Glutamatergic neuron (in vitro differentiated cells): ENCODE results near the gene NMUR1. TPM values are rescaled to one million over a fixed set of nuclear protein-coding genes. Genes with fewer than 3 reads are reported as not detected.
A peak's percentile ranks its signal among the peaks of the same experiment; 100 is the strongest.

ENCODE experiments used
- DNase-seq: peaks from one replicate; pipeline ENCODE4 v3.0.0; 2022
- H3K27ac Mint-ChIP-seq: one replicate; pipeline ENCODE4 v1.8.0; 2020; ENCODE audit warnings: mild to moderate bottlenecking, mixed read lengths, inconsistent platforms; ENCODE audit not compliant: unreplicated experiment
- H3K27me3 Mint-ChIP-seq: one replicate; pipeline ENCODE4 v1.8.0; 2020; ENCODE audit warnings: mild to moderate bottlenecking, moderate library complexity, mixed read lengths, inconsistent platforms; ENCODE audit not compliant: unreplicated experiment
- H3K36me3 Mint-ChIP-seq: one replicate; pipeline ENCODE4 v1.8.0; 2020; ENCODE audit warnings: mild to moderate bottlenecking, mixed read lengths, inconsistent platforms; ENCODE audit not compliant: unreplicated experiment
- H3K4me1 Mint-ChIP-seq: one replicate; pipeline ENCODE4 v1.8.0; 2020; ENCODE audit warnings: mild to moderate bottlenecking, low read depth, mixed read lengths, inconsistent platforms; ENCODE audit not compliant: unreplicated experiment
- H3K4me3 Mint-ChIP-seq: one replicate; pipeline ENCODE4 v1.8.0; 2020; ENCODE audit warnings: mild to moderate bottlenecking, mixed read lengths, inconsistent platforms; ENCODE audit not compliant: unreplicated experiment
- H3K9me3 Mint-ChIP-seq: one replicate; pipeline ENCODE4 v1.8.0; 2020; ENCODE audit warnings: mild to moderate bottlenecking, moderate library complexity, mixed read lengths, inconsistent platforms; ENCODE audit not compliant: unreplicated experiment
- total RNA-seq: library from RNA; stranded (reverse); fragmentation: NEBNext Ultra II Directional; extraction: Animal tissue kit (Norgen Biotek cat#: 25700); gene quantifications from one replicate; pipeline ENCODE4 v1.2.1, GENCODE V29; 2021; ENCODE audit not compliant: unreplicated experiment
- TF ChIP-seq, protein P1 (sequence below): fragments of 200-600 bp; sonication (generic); IDR thresholded peaks from one replicate; pipeline ENCODE4 v1.5.0; 2021; ENCODE audit not compliant: partially characterized antibody, unreplicated experiment

The NMUR1 gene
- total RNA-seq, 1 donor from 2014 or later, result 0.32 TPM

DNA sequence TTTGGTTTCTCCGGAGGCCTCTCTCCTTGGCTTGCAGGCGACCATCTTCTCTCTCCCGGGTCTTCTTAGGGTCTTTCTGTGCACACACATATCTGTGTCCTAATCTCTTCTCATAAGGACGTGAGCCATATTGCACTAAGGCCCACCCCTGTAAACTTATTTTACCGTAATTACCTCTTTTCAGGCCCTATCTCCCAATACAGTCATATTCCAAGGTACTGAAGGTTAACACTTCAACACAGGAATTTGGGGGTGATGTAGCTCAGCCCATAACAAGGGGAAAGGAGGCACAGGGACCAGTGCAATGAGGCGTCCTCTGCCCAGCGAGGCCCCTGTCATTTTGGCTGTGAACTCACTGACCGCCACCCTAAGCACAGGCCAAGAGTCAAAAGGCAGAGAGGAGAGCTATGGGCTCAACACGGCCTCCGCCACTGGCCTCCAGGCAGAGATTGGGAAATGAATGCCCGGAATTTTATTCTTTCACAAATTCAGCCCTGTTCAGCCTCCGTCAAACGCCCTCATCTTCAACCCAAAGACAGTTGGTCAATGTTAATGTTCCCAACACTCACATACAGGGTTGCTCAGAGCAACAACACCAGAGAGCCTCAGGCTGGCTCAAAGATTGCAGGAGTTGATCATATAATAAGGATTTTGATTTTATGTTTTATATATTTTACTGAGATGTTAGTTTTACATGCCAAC is 15.9 kb upstream of the NMUR1 start:
- no peaks in the 10 kb centered on the region for H3K27me3 Mint-ChIP-seq
- H3K9me3 Mint-ChIP-seq, result peaks cover 5% of the 10 kb centered on the region
- no peak overlapping the region for H3K4me3 Mint-ChIP-seq
- TF ChIP-seq, protein P1, sequence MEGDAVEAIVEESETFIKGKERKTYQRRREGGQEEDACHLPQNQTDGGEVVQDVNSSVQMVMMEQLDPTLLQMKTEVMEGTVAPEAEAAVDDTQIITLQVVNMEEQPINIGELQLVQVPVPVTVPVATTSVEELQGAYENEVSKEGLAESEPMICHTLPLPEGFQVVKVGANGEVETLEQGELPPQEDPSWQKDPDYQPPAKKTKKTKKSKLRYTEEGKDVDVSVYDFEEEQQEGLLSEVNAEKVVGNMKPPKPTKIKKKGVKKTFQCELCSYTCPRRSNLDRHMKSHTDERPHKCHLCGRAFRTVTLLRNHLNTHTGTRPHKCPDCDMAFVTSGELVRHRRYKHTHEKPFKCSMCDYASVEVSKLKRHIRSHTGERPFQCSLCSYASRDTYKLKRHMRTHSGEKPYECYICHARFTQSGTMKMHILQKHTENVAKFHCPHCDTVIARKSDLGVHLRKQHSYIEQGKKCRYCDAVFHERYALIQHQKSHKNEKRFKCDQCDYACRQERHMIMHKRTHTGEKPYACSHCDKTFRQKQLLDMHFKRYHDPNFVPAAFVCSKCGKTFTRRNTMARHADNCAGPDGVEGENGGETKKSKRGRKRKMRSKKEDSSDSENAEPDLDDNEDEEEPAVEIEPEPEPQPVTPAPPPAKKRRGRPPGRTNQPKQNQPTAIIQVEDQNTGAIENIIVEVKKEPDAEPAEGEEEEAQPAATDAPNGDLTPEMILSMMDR, result no peak
- DNase-seq, result no peak
- no peaks in the 10 kb centered on the region for H3K4me1 Mint-ChIP-seq
- H3K36me3 Mint-ChIP-seq, result peaks cover 7% of the 10 kb centered on the region
- no peak overlapping the region for H3K27ac Mint-ChIP-seq

DNA sequence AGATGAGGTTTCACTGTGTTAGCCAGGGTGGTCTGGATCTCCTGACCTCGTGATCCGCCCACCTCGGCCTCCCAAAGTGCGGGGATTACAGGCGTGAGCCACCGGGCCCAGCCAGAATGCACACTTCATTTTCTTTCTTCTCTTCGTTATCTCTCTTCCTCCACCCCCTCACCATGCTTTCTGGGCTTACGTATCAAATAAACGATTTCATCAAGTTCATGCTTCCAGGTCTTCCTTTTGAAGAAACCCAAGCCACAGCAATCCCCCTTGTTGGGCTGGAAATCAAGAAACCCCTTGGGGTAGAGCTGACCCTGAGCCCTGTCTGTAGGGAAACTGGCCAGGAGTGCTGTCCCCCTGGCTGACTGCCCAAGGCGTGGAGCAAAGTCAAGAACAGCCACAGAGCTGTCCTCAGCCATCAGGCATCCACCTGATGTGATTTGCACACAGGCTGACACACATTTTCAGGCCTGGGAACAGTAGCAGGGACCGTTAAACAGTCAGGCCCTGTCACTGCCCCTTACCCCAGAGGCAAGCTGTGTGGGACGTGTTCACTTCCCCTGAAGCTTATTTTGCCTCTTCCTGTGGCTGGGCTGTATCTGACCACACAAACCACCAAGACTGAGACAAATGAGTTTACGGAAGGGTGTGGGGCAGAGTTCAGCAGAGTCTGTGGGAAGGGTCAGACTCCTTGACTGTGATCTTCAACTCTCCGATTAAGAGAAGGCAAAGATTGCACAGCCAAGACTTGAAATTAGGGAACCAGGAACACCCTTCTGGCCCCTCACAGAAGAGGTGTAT is 15.1 kb upstream of the NMUR1 start:
- Mint-ChIP-seq H3K9me3 (peaks cover 5% of the 10 kb centered on the region), H3K27ac (no peak overlapping the region), H3K4me3 (no peak overlapping the region), H3K36me3 (peaks cover 6% of the 10 kb centered on the region), H3K27me3 (no peaks in the 10 kb centered on the region), H3K4me1 (no peaks in the 10 kb centered on the region)
- TF ChIP-seq, protein P1, result no peak
- no peak for DNase-seq

DNA sequence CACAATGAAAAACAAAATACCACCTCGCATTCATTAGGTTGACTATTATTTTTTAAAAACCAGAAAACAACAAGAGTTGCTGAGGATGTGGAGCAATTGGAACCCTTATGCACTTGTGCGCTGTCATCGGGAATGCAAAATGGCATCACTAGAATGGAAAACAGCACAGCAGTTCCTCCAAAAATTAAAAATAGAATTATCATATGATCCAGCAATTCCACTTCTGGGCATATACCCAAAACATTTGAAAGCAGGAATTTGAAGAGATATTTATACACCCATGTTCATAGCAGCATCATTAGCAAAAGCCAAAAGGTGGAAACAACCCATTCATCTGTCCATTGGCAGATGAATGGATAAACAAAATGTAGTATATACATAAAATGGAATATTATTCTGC is 11.9 kb upstream of the NMUR1 start:
- peaks cover 6% of the 10 kb centered on the region for H3K36me3 Mint-ChIP-seq
- H3K4me3 Mint-ChIP-seq, result no peak overlapping the region
- peaks cover 3% of the 10 kb centered on the region for H3K27me3 Mint-ChIP-seq
- H3K4me1 Mint-ChIP-seq, result peaks cover 3% of the 10 kb centered on the region
- TF ChIP-seq, protein P1, result no peak
- DNase-seq, result no peak
- H3K27ac Mint-ChIP-seq, result no peak overlapping the region
- H3K9me3 Mint-ChIP-seq, result peaks cover 3% of the 10 kb centered on the region

DNA sequence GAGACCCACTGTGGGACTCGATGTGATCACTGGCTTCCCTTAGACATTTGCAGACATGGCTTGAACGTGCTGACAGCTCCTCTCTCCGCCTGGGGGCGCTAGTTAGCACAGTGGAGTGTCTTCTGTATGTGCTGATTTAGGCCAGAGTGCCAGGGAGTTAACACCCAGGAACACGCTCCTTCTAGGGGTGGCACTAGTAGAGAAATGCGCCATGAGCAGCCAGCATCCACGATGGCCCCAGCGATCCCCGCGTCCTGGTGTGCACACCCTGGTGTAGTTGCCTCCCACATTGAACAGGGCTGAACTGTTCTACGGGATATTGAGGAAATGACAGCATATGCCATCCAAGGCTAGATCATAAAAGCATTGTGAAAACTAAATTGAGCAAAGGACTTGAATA is 11.4 kb upstream of the NMUR1 start:
- DNase-seq, result peak; percentile 47
- peaks cover 3% of the 10 kb centered on the region for H3K27me3 Mint-ChIP-seq
- TF ChIP-seq, protein P1, result no peak
- H3K27ac Mint-ChIP-seq, result no peak overlapping the region
- H3K4me1 Mint-ChIP-seq, result peaks cover 3% of the 10 kb centered on the region
- H3K36me3 Mint-ChIP-seq, result peaks cover 6% of the 10 kb centered on the region
- peaks cover 3% of the 10 kb centered on the region for H3K9me3 Mint-ChIP-seq
- H3K4me3 Mint-ChIP-seq, result no peak overlapping the region

DNA sequence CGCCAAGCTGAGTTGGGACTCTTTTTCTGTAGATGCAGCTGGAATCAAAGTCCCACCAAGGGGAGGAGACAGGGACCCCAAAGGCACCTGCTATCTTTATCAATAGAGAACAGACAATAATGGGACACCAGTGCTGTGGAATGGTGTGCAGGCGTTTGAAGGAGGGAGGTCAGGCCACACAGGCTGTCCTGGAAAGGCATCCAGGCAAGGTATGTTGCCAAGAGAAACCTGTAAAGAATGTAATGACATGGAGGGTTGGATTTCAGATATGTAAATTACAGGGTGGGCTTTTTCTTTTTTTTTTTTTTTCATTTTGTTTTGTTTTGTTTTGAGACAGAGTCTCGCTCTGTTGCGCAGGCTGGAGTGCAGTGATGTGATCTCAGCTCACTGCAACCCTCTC is 9.7 kb upstream of the NMUR1 start:
- Mint-ChIP-seq H3K27me3 (peaks cover 3% of the 10 kb centered on the region), H3K27ac (peak overlapping the region; percentile 2), H3K4me3 (no peak overlapping the region), H3K4me1 (peaks cover 3% of the 10 kb centered on the region), H3K9me3 (peaks cover 3% of the 10 kb centered on the region), H3K36me3 (peaks cover 6% of the 10 kb centered on the region)
- TF ChIP-seq, protein P1, result no peak
- DNase-seq, result no peak
